COLO829 (cell line): ENCODE data around the gene ENO4.

Source experiments
- DNase-seq: peaks from one replicate; pipeline ENCODE4 v3.0.0; 2012; ENCODE audit warnings: low spot score

The ENO4 gene

GRCh38 chr10:116829711-116830110 is 19.6 kb upstream of the ENO4 start:
- no peak for DNase-seq

- DNase-seq: no peak
Measured at GRCh38 chr10:116831086-116831485, 18.2 kb upstream of the ENO4 start.

- no peak for DNase-seq
Measured at GRCh38 chr10:116831790-116832189, 17.5 kb upstream of the ENO4 start.

- DNase-seq: no peak
Measured at GRCh38 chr10:116833986-116834985, 15.0 kb upstream of the ENO4 start.

GRCh38 chr10:116835658-116836057 is 13.6 kb upstream of the ENO4 start:
- DNase-seq: no peak

- DNase-seq: no peak
Measured at GRCh38 chr10:116836083-116836482, 13.2 kb upstream of the ENO4 start.

GRCh38 chr10:116836902-116837523 is 12.3 kb upstream of the ENO4 start:
- no peak for DNase-seq

GRCh38 chr10:116838143-116838725 is 11.1 kb upstream of the ENO4 start:
- no peak for DNase-seq

- DNase-seq: no peak
Measured at GRCh38 chr10:116840389-116841075, 8.8 kb upstream of the ENO4 start.

GRCh38 chr10:116845823-116846222 is 3.5 kb upstream of the ENO4 start:
- no peak for DNase-seq

GRCh38 chr10:116848032-116848943 is 1.0 kb upstream of the ENO4 start:
- no peak for DNase-seq

- no peak for DNase-seq
Measured at GRCh38 chr10:116848944-116849247, 403 bp upstream of the ENO4 start.

- DNase-seq: no peak
Measured at GRCh38 chr10:116850058-116850611, 836 bp downstream of the ENO4 start.

GRCh38 chr10:116852246-116852645 is 2.9 kb downstream of the ENO4 start:
- DNase-seq: no peak

GRCh38 chr10:116853287-116853686 is 4.0 kb downstream of the ENO4 start:
- DNase-seq: no peak

- DNase-seq: no peak
Measured at GRCh38 chr10:116853701-116854100, 4.4 kb downstream of the ENO4 start.

- no peak for DNase-seq
Measured at GRCh38 chr10:116857156-116857555, 7.9 kb downstream of the ENO4 start.

GRCh38 chr10:116861796-116862195 is 12.5 kb downstream of the ENO4 start:
- no peak for DNase-seq

- DNase-seq: no peak
Measured at GRCh38 chr10:116864436-116864835, 15.1 kb downstream of the ENO4 start.

GRCh38 chr10:116866066-116866465 is 16.8 kb downstream of the ENO4 start:
- DNase-seq: no peak

- no peak for DNase-seq
Measured at GRCh38 chr10:116866987-116867595, 17.8 kb downstream of the ENO4 start.
